GM13977 (cell line): ENCODE measurements around the gene HLA-DMB.

Experiments
- DNase-seq: peaks from one replicate; pipeline ENCODE4 v3.0.0; 2012; ENCODE audit warnings: low spot score
- in situ Hi-C: fragments of 300-500 bp; cut with MboI; formaldehyde crosslinking; loops from one replicate; pipeline ENCODE4 v1.12.0; 2022; ENCODE audit warnings: low sequenced_read_pairs, low pct_unique_long_range_greater_than_20kb, mixed read lengths, inconsistent platforms; ENCODE audit not compliant: unreplicated experiment
- TF ChIP-seq, protein P1 (sequence below): IDR thresholded peaks from 2 replicates; pipeline ENCODE4 v1.5.1; 2012; ENCODE audit warnings: mild to moderate bottlenecking, control low read depth; ENCODE audit not compliant: insufficient read depth; ENCODE audit errors: extremely low read depth, missing control alignments

HLA-DMB gene

DNA sequence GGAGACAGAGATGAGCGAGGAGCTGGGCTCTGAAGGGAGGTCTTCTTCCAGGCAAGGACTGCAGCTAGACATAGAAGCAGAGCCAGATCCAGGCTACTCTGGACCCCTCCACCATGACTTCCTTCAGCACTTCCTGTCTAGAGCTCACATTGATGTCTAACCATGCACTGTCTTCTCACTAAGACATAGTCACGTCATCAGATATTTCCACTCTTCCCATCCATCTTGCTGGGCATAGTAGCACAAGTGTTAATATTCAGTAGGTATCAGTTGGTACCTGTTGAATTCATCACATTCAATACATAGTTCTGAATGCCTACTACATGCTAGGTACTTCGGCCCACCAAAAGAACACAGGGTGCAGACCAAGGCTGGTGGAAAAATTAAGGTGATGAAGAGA is 9.2 kb upstream of the HLA-DMB start:
- TF ChIP-seq, protein P1, sequence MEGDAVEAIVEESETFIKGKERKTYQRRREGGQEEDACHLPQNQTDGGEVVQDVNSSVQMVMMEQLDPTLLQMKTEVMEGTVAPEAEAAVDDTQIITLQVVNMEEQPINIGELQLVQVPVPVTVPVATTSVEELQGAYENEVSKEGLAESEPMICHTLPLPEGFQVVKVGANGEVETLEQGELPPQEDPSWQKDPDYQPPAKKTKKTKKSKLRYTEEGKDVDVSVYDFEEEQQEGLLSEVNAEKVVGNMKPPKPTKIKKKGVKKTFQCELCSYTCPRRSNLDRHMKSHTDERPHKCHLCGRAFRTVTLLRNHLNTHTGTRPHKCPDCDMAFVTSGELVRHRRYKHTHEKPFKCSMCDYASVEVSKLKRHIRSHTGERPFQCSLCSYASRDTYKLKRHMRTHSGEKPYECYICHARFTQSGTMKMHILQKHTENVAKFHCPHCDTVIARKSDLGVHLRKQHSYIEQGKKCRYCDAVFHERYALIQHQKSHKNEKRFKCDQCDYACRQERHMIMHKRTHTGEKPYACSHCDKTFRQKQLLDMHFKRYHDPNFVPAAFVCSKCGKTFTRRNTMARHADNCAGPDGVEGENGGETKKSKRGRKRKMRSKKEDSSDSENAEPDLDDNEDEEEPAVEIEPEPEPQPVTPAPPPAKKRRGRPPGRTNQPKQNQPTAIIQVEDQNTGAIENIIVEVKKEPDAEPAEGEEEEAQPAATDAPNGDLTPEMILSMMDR, result no peak
- DNase-seq, result no peak
- in situ Hi-C loops, result no loop called here

DNA sequence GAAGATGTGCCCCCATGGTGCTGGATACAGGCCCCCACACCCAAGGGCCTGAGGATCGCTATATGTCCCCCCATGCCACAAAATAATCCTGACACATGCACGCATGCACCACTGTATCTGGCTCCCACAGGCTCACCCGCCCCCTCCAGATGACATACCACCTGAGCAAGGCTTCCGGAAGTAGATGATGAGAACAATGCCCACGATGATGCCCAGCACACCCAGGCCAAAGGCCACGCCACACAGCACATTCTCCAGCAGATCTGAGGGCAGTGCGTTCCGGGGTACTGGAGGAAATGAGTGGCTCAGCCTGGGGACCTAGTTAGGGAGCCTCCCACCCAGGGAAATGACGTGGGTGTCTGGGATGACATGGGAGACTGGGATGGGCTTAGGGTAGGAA is 8.3 kb upstream of the HLA-DMB start:
- TF ChIP-seq, protein P1, result no peak
- in situ Hi-C loops, result no loop called here
- no peak for DNase-seq

DNA sequence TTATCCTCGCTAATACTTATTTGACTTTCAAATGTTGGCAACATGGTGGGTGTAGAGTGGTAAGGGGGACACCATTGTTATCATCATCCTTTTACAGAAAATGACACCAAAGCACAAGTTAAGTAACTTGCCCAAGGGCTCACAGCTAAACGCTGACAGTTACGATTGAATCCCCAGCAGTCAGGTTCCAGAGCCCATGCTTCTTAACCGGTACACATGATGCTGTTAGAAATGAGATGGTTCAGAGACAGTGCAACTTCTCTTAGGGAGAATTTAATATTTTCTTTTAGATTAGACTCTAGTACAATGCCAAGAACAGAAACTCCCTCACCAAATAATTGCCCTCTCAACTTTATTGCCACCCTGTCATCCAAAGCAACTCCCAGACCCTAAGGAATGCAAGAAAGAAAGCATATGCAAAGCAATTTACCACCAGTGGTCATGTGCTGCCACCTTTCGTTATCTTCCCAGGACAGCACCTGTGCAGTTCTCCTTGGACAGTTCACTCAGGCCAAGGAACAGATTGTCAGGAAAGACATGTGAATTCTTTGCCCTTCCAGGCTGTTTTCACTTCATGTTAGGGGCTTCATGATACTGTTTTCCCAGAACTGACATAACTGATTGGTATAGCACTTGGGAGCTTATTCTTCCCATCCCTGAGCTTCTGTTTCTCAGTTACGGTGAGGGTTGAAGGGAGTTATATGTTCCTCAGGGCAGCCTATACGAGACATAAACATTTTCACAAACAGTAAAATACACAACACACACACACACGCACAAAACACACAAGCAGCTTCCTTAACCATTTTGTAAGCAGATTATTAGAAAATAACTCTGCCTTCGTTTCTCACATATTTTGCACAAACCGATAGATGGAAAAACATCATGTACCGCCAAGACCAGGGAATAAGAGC is 7.0 kb upstream of the HLA-DMB start:
- in situ Hi-C loops, result no loop called here
- TF ChIP-seq, protein P1, result peak; percentile 73
- no peak for DNase-seq

DNA sequence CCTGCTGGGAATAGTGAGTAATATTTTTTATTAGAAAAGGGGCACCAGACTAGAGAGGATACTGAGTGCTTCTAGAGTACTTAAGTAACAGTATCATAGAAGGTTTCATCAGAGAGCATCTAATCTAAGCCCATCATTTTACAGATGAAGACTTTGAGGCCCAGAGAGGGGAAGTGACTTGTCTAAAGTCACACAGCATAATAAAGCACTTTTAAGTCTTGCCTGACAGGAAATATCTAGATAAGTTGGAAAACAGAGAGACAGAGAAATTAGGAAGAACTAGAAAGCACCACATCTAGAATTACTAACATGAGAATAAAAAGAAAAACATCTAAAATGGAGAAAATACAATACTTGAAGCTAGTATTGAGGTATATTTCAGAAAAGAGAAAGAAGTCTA is 6.1 kb upstream of the HLA-DMB start:
- in situ Hi-C loops, result no loop called here
- TF ChIP-seq, protein P1, result no peak
- DNase-seq, result no peak

DNA sequence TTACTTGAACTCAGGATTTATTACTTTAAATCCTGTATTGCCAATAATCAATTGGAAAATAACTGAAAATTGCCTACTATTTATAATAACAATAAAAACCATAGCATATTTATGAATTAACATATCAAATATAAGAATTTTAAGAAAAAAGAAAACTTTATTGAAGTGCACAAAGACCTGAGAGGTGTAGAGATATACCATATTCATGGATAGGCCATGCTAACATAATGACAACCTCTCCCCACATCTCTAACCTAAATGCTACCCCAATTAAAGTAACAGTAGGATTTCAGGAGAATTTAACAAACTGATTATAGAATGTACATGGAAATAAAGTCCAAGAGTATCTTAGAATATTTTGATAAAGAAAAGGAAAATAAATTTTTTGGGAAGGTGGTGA is 5.1 kb upstream of the HLA-DMB start:
- TF ChIP-seq, protein P1, result no peak
- in situ Hi-C loops, result no loop called here
- DNase-seq, result no peak

DNA sequence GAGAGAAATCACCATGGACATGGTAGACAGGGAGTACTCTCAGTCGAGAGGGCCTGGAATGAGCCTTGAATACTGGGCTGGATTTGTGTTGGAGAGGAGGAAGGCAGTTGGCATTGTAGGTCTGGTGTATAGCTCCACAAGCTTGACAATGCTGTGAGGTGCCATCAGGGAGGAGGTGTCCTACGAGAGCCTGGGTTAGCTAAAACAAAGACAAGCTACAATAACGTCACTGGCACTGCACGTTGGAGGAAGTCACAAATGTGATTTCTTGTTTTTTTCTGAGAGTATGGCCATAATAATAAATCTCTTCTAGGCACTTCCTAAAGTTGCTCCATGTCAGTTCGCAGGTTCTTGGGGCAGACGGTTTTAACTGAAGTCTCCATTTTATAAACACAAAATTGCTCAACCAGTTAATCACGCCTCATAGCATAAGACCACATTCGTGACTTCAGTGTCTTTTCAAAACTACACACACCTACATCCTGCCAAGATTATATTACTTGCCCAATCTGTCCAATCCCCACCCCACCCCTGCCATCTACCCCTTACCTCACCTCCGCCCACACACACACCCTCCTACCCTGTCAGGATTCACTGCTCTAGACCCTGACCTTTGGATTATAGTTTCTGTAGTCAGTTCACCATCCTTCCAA is 4.4 kb upstream of the HLA-DMB start:
- TF ChIP-seq, protein P1, result no peak
- DNase-seq, result peak; percentile 47
- in situ Hi-C loops, result no loop called here
